Activated T-cell treated with anti-CD3 and anti-CD28 coated beads for 4 hours (primary cell): ENCODE data around the gene GBF1.
"Not testable (repeated sequence)": the region's sequence is repeated elsewhere in the genome, so short reads cannot be mapped to it uniquely, and the experiment has no call there.

Source experiments
- DNase-seq: peaks from one replicate; pipeline ENCODE4 v3.0.0-alpha.2; 2020

Gene GBF1

GRCh38 chr10:102306710-102307109, 61.4 kb downstream of the GBF1 start:
- DNase-seq = no peak

GRCh38 chr10:102308318-102308717, 63.0 kb downstream of the GBF1 start:
- DNase-seq = not testable (repeated sequence)

- no peak for DNase-seq
These were observed 63.9 kb downstream of the GBF1 start for GRCh38 chr10:102309236-102309635.

- no peak for DNase-seq
These were observed 64.6 kb downstream of the GBF1 start for GRCh38 chr10:102309916-102310315.

DNA sequence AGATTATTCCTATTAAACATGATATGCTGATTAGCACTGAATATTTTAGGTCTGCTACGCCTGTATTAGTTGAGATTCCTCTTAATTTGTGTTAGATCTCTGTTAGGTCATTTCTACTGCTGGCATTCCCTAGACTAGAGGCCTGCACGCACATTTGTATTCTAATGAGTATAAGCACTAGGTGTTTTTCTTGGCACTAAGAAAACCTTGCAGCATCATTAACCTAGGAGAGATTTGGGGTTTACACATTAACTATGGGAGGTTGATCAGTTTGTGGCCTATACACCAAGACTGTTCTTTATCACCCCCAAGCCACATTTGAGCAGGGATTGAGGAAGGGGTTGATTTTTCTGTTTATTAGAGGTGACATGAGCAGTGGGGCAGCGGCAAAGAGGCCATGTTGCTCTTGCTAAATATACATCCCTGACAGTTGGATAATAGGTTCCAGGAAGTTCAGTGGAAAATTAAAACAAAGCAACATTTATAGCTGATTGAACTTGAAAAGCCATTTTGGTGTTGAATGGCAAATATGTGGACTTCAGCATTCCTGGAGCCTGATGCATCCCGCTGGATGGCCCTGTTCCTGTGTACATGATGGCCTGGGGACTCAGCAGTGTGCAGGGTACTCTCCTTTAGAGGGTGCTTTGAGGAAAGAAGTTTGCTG, 65.2 kb downstream of the GBF1 start:
- no peak for DNase-seq

- DNase-seq = no peak
These were observed 65.7 kb downstream of the GBF1 start for GRCh38 chr10:102311025-102311420.

DNA sequence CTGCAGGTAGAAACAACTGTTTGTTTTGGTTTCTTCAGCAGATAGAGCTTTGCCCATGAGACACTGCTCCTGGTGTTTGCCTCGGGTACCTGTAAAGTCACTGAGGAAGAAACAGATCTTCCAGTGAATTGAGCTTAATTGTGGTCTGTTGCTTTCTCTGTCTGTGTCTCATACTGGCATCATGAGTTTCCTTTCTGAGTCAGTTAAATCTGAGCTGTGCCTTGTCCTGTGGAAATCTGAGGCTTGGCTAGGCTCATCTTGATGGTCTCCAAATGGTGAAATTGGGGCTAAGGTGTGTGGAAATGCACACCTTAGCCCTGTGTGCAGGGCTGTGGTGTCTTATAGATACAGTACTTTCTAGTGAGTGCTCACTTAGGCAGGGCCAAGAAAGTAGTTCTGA, 67.4 kb downstream of the GBF1 start:
- no peak for DNase-seq

GRCh38 chr10:102313221-102313896, 68.0 kb downstream of the GBF1 start:
- DNase-seq = no peak

DNA sequence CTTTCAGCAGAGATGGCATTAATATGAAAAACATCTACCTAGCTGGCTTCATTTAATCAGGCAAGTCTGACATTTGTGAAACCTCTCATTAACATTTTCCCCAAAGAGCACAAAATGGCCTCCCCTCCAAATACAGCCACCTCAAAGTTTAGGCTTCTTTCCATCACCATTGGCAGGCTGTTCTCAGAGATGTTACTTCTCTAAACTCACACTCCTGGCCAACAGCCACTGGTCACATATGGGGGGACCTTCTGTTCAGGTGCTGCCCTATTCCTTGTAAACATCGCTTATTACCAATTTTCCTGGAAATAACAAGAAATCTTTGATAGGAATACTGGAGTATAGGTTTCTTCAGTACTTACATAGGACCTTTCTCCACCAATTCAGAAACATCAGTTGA, 69.5 kb downstream of the GBF1 start:
- no peak for DNase-seq

DNA sequence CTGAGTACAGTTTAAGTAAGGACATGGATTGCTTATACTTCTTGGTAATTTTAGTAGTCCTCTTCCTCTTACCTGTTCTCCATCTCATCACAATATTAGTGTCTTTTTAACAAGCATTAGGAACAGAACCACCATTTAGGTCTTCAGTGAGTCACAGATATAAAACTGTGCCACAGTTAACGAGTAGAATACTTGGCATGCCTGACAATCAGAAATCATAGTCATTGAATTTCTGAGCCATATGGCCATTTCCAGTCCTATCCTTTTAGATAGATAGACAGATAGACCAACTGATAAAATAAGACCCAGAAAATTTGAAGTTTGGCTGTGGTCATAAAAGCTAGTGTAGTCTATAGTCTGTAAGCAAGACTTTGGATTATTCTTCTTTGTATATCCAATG, 71.1 kb downstream of the GBF1 start:
- no peak for DNase-seq

DNA sequence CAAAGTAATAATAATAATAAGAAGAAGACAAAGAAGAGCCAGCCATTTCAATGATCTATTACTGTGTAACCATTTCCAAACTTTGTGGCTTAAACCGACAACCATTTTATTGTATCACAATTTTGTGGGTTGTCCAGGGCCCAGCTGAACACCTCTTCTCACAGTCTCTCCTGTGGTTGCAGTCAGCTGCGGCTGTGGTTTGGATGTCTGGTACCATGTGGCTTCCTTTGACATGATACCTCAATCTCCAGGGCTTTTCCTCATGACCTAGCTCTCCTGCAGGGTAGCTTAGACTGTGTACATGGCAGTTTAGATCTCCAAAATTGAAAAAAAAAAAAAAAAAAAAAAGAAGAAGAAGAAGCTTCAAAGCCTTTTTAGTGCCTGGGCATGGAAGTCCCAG, 77.6 kb downstream of the GBF1 start:
- DNase-seq = no peak

- no peak for DNase-seq
These were observed 78.7 kb downstream of the GBF1 start for GRCh38 chr10:102324061-102324460.

- DNase-seq = no peak
These were observed 80.7 kb downstream of the GBF1 start for GRCh38 chr10:102326031-102326430.

- no peak for DNase-seq
These were observed 81.7 kb downstream of the GBF1 start for GRCh38 chr10:102327002-102327401.

- no peak for DNase-seq
These were observed 82.3 kb downstream of the GBF1 start for GRCh38 chr10:102327641-102328040.

- DNase-seq = no peak
These were observed 87.4 kb downstream of the GBF1 start for GRCh38 chr10:102332772-102333171.

DNA sequence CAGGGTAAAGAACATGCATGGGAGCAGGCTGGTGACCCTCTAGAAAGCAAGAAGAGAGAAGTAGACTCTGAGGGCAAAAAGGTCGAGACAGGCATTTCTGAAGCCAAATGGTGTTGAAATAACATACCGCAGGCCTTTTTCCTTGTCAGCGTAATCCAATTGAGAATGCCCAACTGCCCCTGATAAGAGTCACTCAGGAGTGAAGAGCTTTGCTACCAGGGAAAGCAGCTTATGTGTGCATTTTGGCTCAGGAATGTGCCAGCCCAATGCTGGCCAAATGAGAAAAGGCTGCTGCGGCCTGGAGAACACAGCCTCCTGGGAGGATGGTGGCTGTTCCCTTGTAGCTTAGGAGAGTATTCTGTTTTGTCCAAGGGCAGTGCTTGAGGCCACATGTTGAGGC, 88.8 kb downstream of the GBF1 start:
- no peak for DNase-seq

GRCh38 chr10:102335184-102335583, 89.9 kb downstream of the GBF1 start:
- DNase-seq = no peak

DNA sequence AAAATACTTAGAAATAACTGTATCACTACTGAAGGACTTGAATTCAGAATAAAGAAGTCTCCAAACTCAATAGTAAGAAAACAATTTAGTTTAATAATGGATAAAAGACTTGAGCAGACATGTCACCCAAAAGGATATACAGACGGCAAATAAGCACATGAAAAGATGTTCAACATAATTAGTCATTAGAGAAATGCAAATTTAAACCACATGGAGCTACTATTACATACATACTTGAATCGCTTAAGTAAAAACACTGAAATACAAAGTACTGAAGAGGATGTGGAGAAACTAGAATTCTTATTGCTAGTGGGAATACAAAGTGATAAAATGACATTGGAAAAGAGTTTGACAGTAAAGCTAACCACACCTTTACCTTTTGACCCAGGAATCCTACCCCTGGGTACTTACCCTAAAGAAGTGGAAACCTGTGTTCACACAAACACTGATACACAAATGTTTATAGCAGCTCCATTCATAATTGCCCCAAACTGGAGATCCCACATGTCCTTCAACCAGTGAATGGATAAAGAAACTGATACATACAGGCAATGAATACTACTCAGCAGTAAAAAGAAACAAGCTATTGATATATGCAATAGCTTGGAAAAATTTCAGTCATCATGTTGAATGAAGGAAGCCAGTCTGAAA, 95.8 kb downstream of the GBF1 start:
- no peak for DNase-seq

DNA sequence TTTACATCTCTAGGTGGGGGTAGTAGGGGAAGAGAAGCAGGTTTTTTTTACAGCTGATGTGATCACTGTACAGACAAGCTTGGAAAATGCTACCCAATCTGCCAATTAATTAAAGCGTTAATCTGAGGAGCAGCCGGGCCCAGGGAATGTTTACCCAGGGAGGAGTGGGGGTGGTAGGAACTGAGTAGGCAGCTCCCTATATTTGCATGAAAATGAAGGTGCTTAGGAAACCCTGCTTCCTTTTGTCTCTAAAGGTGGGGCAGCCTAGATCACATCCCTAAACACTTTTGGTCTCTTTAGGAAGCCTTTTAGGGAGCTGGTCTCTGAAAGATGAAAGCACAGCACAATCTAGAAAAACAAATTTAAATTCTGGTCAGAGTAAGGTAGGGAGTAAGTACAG, 97.1 kb downstream of the GBF1 start:
- DNase-seq = no peak

DNA sequence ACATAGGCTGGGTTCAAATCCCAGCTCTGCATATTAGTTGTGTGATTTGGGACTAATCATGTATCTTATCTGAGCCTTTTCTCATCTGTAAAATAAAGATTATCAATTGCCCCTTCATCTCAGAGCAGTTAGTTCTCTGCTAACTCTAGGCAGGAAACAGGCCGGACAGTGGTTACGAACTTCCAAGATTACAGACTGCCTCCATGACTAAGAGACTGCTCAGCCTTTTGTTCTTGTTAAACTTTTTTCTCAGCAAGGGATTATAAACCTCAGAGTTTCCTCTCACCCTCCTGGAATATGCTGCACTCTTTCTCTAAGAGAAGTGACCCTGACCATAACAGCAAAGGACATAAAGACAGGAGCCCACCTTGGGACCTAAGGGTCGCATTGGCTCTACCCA, 97.6 kb downstream of the GBF1 start:
- no peak for DNase-seq

- no peak for DNase-seq
These were observed 98.7 kb downstream of the GBF1 start for GRCh38 chr10:102344067-102344466.

DNA sequence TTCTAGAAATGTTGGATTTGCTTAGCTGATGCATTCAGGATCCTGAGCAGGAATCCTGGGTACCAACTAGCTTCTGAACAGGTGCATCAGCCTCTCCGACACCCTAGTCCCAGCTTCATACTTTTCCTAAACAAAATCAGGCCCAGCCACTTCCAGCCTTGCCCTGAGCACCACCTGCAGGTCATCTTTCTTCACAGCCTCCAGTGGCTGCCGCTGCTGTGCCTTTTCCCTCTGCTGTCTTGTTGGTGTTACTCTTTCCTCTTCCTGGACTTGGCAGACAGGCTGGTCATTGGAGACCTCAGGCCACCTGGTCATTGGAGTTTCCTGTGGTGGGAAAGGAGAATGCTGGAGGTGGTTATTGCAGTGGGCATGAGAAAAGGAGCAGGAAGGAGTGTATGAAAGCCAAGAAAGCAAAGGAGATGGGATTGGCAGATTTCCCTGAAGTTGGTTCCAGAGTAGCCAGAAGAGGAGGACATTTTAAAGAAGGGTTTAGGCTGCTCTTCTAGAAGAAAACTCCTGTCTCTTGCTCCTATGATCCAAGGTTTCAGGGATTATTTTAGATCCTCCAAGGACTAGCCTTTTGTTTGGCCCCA, 102.0 kb downstream of the GBF1 start:
- DNase-seq = no peak
